DND-41 (cell line): ENCODE data around the gene CCDC63.

Source experiments
- EZH2 ChIP-seq: IDR thresholded peaks from 3 replicates; pipeline ENCODE4 v1.6.1; 2012; ENCODE audit warnings: borderline replicate concordance, low read depth, mild to moderate bottlenecking, moderate library complexity, low read length, inconsistent platforms; ENCODE audit not compliant: severe bottlenecking
- TF ChIP-seq, protein P1 (sequence below): IDR thresholded peaks from 2 replicates; pipeline ENCODE4 v1.5.1; 2012; ENCODE audit warnings: borderline replicate concordance, low read length, moderate library complexity, mild to moderate bottlenecking; ENCODE audit not compliant: poor library complexity, severe bottlenecking; ENCODE audit errors: extremely low read depth

- TF ChIP-seq, protein P1, sequence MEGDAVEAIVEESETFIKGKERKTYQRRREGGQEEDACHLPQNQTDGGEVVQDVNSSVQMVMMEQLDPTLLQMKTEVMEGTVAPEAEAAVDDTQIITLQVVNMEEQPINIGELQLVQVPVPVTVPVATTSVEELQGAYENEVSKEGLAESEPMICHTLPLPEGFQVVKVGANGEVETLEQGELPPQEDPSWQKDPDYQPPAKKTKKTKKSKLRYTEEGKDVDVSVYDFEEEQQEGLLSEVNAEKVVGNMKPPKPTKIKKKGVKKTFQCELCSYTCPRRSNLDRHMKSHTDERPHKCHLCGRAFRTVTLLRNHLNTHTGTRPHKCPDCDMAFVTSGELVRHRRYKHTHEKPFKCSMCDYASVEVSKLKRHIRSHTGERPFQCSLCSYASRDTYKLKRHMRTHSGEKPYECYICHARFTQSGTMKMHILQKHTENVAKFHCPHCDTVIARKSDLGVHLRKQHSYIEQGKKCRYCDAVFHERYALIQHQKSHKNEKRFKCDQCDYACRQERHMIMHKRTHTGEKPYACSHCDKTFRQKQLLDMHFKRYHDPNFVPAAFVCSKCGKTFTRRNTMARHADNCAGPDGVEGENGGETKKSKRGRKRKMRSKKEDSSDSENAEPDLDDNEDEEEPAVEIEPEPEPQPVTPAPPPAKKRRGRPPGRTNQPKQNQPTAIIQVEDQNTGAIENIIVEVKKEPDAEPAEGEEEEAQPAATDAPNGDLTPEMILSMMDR = no peak
- TF ChIP-seq EZH2 = no peak
Measured at GRCh38 chr12:110841007-110841406, 5.8 kb upstream of the CCDC63 start.
